GM19452 (cell line): ENCODE data around the gene MYBPH.

Experiments used
- ATAC-seq: cut with Tn5 transposase; IDR thresholded peaks from one replicate; pipeline ENCODE4 v1.9.1; 2021; ENCODE audit not compliant: unreplicated experiment

The MYBPH gene

GRCh38 chr1:203167913-203168200, 7.8 kb downstream of the MYBPH start:
- ATAC-seq, result no peak

- ATAC-seq, result no peak
Measured at GRCh38 chr1:203167026-203167912, 8.4 kb downstream of the MYBPH start.

GRCh38 chr1:203166192-203166940, 9.3 kb downstream of the MYBPH start:
- ATAC-seq, result no peak

GRCh38 chr1:203165800-203166161, 9.8 kb downstream of the MYBPH start:
- ATAC-seq, result no peak

- no peak for ATAC-seq
Measured at GRCh38 chr1:203165101-203165799, 10.4 kb downstream of the MYBPH start.

- no peak for ATAC-seq
Measured at GRCh38 chr1:203163891-203164635, 11.6 kb downstream of the MYBPH start.

- no peak for ATAC-seq
Measured at GRCh38 chr1:203162403-203162802, 13.2 kb downstream of the MYBPH start.

- no peak for ATAC-seq
Measured at GRCh38 chr1:203161703-203162102, 13.9 kb downstream of the MYBPH start.

GRCh38 chr1:203161175-203161574, 14.5 kb downstream of the MYBPH start:
- ATAC-seq, result no peak

GRCh38 chr1:203159844-203160243, 15.8 kb downstream of the MYBPH start:
- no peak for ATAC-seq

GRCh38 chr1:203158960-203159665, 16.5 kb downstream of the MYBPH start:
- no peak for ATAC-seq

GRCh38 chr1:203158423-203158822, 17.2 kb downstream of the MYBPH start:
- no peak for ATAC-seq

GRCh38 chr1:203156280-203156679, 19.3 kb downstream of the MYBPH start:
- ATAC-seq, result no peak

GRCh38 chr1:203153989-203154821, 21.4 kb downstream of the MYBPH start:
- no peak for ATAC-seq

- no peak for ATAC-seq
Measured at GRCh38 chr1:203153051-203153988, 22.3 kb downstream of the MYBPH start.

- no peak for ATAC-seq
Measured at GRCh38 chr1:203152158-203153034, 23.2 kb downstream of the MYBPH start.

GRCh38 chr1:203151362-203152157, 24.1 kb downstream of the MYBPH start:
- no peak for ATAC-seq
